Adrenal gland (tissue), 5 donors: ENCODE data around the gene ZNF862.

ENCODE experiments used
- CTCF ChIP-seq, 6 experiments: fragments of 450-650 bp in 4 of 6; fragments of 200-600 bp in 2 of 6; sonication (generic) in 1 of 6; IDR thresholded peaks; 1 replicate in 5 of 6; 2 replicates in 1 of 6; pipeline versions ENCODE4 v1.5.1 to v1.8.0; 2016 to 2021; ENCODE audit warnings: antibody characterized with exemption in 6 of 6, mild to moderate bottlenecking in 2 of 6, moderate library complexity in 1 of 6
- POLR2A ChIP-seq, 2 donors: fragments of 450-650 bp; IDR thresholded peaks; one replicate each; pipeline ENCODE4 v1.6.1; 2017; ENCODE audit warnings: antibody characterized with exemption in 2 of 2, mild to moderate bottlenecking in 2 of 2, moderate library complexity in 1 of 2
- donor health status: DM: no; HTN: no; CAD: no.

- TF ChIP-seq CTCF (IDR thresholded peaks at IDR 0.05): no peak
- no peak for TF ChIP-seq POLR2A (IDR thresholded peaks at IDR 0.05)
Observed at GRCh38 chr7:149839933-149840332, 1.8 kb downstream of the ZNF862 start.
